HG03066 (cell line): ENCODE results near the gene AQP10.
"Not testable (repeated sequence)": the region's sequence is repeated elsewhere in the genome, so short reads cannot be mapped to it uniquely, and the experiment has no call there.

Experiments used
- ATAC-seq: cut with Tn5 transposase; IDR thresholded peaks from one replicate; pipeline ENCODE4 v1.9.1; 2021; ENCODE audit warnings: low read depth; ENCODE audit not compliant: unreplicated experiment

The AQP10 gene, protein sequence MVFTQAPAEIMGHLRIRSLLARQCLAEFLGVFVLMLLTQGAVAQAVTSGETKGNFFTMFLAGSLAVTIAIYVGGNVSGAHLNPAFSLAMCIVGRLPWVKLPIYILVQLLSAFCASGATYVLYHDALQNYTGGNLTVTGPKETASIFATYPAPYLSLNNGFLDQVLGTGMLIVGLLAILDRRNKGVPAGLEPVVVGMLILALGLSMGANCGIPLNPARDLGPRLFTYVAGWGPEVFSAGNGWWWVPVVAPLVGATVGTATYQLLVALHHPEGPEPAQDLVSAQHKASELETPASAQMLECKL

DNA sequence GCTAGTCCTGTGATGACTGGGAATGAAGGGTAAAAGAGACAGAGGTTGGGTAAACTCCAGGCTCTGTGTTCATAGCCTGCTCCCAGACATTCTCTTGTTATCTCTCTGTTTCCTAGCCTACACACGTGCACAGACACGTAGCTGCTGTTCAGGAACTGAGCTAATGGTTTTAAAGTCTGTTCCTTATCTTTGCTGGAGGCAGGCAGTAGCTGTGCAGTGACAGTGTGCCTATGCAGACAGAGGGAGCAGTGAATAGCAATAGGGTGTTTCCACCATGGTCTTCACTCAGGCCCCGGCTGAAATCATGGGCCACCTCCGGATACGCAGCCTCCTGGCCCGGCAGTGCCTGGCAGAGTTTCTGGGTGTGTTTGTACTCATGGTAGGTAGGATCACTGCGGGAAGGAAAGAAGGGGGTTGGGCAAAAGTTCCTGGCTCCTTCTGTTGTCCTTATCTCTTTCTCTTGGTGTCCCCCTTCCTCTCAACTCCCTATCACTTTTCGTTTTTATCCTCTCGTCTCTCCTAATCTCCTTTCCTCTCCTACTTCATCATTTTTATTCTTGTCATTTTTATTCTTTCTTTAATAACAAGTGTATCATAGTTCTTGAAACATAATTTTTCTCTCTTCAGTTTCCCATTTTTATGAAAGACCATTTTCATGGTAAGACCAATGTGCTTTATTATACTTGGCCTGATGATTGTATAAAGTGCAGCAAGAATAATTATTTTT lies at the start of gene AQP10:
TSS of gene AQP10 (plus strand) at position 212 of the 727 bp plus-strand sequence. CDS start at position 275, 63 bp downstream.
- ATAC-seq = no peak

DNA sequence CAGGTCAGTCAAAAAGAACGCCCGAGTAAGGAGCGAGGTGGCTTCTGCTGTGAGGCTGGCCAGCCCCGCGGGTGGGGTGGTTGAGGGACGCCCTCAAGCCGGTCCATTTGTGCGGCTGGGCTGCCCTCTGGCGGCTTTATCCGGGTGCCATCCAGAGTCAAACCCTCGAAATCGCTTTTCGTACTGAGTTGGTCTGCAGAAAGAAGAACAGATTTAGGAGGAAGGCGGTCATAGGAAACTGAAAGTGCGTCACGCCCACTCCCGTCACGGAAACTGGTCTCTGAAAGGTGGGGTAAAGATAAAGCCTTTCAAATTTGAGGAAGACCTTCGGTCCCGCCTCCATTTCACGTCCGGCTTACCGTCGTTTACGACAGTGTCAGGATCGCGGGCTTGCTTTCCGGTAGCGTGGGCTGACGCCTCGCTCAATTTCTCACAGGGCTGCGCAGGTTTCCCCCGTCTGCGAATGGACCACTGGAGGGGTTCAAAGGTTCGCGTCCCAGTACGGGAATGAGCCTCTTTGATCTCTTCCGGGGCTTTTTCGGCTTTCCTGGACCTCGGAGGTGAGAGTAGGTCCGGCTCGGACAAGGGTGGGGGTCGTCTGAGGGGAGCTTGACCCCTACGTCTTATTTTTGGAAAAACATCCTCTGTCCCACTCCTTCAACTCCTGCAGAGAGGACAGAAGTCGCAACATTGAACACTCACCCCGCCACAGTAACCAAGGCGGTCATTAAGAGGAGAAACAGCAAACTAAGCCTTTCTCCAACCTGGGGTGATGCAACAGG lies 48.5 kb upstream of the AQP10 start, which contains the start of gene HAX1:
TSS of gene HAX1 (plus strand) at position 413 of the 782 bp plus-strand sequence. CDS start at position 508, 95 bp downstream.
- peak; percentile 84 for ATAC-seq

DNA sequence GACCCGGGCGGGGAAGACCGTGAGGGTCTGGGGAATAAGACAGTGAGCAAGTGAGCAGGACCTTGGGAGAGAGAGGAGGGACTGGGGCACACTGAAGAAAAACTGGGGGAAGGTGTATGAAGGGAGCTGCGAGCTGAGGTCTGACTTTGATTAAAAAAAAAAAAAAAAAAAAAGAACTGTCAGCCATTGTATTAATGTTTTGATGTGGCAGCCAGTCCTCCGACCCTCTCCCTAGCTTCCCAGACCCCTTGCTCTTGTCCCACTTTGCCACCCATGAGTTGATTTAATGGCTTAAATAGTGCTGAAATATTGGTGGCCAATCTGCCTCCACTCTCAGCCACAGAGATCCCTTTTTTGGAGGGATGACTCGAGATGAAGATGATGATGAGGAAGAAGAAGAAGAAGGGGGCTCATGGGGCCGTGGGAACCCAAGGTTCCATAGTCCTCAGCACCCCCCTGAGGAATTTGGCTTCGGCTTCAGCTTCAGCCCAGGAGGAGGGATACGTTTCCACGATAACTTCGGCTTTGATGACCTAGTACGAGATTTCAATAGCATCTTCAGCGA lies 47.8 kb upstream of the AQP10 start:
- ATAC-seq = no peak

DNA sequence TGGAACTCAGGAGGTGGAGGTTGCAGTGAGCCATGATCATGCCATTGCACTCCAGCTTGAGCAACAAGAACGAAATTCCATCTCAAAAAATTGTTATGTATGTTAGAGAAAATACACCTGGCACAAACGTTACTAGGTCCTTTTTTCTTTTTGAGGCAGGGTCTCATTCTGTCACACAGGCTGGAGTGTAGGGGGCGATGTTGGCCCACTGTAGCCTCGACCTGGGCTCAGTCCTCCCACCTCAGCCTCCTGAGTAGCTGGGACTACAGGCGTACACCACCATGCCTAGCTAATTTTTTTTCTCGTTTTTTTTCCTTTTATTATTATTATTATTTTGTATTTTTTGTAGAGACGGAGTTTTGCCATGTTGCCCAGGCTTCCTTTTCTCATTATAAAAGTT lies 44.1 kb upstream of the AQP10 start:
- no peak for ATAC-seq

DNA sequence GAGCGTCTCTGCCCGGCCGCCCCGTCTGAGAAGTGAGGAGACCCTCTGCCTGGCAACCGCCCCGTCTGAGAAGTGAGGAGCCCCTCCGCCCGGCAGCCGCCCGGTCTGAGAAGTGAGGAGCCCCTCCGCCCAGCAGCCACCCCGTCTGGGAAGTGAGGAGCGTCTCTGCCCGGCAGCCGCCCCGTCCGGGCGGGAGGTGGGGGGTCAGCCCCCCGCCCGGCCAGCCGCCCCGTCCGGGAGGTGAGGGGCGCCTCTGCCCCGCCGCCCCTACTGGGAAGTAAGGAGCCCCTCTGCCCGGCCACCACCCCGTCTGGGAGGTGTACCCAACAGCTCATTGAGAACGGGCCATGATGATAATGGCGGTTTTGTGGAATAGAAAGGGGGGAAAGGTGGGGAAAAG lies 33.3 kb upstream of the AQP10 start:
- not testable (repeated sequence) for ATAC-seq

DNA sequence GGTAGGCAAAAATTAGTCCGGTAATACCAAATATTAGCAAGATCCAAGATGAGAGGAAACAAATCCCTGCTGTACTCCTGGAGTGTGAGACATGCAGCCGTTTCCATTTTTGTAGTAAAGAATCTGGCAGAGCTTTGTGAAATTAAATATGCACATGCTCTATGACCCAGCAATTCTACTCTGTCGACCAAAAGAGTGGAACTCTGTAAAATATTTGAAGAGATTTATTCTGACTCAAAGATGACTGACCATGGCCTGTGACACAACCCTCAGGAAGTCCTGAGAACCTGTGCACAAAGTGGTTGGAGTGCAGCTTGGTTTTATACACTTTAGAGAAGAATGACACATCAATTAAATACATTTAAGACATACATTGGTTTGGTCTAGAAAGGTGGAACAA lies 32.2 kb upstream of the AQP10 start:
- no peak for ATAC-seq

DNA sequence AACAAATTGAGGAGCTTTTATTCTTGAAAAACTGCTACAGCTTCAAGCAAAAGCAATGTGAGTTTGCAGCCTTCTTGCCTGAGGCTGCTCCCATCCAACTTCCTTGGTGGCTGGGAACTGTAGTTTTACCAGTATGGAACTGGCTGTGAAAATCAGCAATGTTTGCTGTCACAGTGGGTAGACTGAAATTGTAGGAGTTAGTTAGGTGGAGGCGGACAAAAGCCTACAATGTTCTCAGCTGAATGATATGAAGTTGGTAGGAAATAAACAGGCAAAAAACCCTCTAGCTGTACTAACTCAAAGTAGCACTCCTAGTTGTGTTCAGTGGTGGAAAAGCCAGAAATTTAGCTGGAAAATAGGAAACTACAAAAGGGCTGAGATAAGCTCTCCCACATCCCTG lies 30.0 kb upstream of the AQP10 start:
- ATAC-seq = no peak

DNA sequence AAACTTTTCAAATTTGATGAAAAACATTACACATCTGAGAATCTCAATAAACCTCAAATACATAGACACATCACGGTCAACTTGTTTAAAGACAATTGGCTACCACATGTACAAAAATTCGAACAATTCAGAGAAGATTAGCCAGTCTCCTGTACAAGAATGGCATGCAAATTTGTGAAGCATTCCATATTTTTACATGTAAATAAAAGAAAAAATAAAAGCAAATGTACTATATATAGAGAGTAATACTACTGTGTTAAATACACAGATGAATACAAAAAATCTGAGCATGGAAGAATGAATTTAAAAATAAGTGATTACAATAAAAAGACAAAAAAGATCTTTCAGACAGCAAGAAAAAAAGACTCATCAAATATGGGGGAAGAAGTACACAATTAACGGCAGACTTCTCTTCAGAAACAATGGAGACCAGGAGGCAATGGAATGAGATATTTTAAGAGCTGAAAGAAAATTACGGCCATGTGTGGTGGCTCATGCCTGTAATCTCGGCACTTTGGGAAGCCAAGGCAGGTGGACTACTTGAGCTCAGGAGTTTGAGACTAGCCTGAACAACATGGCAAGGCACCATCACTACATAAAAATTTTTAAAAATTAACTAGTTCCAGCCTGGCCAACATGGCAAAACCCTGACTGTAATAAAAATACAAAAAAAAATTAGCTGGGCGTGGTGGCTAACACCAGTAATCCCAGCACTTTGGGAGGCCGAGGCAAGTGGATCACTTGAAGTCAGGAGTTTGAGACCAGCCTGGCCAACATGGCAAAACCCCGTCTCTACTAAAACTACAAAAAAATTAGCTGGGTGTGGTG lies 25.3 kb upstream of the AQP10 start:
- no peak for ATAC-seq

DNA sequence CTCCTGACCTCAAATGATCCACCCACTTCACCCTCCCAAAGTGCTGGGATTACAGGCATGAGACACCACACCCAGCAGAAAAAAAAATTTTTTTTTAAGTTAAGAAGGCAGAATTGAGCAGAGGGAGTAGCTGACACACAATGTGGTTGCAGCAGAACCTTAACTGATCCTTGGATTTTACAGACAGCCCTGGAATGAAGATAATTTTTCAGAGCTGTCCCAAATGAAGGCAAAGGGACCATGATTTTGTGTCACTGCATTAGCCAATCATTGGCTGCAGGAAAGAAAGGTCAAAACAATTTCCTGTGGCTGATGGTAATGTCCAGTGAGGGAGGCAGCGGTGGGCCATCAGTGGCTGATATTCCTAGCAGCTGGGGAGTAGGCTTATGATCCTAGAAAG lies 19.3 kb upstream of the AQP10 start:
- no peak for ATAC-seq

DNA sequence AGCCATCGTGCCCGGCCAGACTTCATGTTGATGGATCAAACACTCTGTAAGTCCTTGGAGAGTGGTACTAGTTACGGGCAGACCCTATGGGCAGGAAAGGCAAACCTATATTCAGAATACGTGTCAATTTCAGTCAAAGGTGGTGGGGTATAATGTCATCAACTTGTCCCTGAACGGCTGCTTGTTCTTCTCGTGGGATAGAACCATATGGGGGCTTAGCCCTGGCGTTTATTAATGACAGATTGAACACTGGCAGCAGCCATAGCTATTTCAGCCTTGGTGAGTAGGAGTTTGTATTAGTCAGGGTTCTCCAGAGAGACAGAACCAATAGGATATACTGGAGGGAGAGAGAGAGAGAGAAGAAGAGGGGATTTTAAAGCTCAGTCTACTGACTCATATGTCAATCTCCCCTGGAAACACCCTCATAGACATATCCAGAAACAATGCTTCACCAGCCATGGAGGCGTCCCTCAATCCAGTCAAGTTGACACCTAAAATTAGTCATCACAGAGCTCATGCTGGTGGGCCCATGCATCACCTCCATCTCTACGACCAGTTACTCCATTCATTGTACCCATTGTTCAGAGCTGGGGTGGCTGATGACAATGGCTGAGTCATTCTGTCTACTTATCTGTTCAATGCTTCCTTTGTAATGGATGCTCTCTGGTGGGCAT lies 16.1 kb upstream of the AQP10 start:
- no peak for ATAC-seq

DNA sequence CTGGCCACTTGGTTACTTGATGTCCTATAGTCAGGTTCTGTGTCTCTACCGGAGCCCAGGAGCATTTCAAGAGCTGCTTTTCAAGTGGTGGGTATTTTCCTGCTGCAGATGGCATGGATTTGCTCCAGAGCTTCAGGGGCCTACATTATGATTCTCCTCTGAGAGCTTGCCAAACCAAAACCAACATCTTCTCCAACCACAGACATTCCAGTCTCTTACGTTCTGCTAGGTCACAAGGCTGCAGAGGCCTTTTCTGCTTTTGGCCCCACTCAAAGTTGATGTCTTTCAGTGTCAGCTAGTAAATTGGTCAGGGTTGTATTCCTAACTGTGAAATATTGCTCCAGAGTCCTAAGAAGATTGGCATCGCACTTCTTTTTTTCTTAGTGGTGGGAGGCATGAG lies 14.7 kb upstream of the AQP10 start:
- no peak for ATAC-seq

DNA sequence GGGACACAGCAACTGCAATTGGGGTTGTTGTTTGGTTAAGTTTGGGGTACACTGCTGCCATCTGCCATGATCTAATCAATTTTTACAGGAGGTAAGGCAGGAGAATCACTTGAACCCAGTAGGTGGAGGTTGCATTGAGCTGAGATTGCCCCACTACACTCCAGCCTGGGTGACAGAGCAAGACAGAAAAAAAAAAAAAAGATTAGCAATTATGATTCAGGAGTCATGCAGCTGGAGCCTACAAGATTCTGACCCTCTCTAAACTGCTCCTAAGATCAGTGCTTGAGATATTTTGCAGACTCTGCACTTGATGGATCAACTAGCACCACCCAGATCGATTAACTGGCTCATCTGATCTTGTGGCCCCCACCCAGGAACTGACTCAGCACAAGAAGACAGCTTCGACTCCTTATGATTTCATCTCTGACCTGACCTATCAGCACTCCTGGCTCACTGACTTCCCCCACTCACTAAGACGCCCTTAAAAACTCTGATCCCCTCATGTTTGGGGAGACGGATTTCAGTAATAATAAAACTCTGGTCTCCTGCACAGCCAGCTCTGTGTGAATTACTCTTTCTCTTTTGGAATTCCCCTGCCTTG lies 13.1 kb upstream of the AQP10 start:
- not testable (repeated sequence) for ATAC-seq

DNA sequence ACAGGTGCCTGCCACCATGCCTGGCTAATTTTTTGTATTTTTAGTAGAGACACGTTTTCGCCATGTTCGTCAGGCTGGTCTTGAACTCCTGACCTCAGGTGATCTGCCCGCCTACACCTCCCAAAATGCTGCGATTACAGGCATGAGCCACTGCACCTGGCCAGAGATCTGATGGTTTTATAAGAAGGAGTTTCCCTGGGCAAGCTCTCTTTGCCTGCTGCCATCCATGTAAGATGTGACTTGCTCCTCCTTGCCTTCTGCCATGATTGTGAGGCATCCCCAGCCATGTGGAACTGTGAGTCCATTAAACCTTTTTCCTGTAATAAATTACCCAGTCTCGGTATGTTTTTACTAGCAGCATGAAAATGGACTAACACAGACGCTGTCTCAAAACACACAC lies 11.8 kb upstream of the AQP10 start:
- ATAC-seq = not testable (repeated sequence)

DNA sequence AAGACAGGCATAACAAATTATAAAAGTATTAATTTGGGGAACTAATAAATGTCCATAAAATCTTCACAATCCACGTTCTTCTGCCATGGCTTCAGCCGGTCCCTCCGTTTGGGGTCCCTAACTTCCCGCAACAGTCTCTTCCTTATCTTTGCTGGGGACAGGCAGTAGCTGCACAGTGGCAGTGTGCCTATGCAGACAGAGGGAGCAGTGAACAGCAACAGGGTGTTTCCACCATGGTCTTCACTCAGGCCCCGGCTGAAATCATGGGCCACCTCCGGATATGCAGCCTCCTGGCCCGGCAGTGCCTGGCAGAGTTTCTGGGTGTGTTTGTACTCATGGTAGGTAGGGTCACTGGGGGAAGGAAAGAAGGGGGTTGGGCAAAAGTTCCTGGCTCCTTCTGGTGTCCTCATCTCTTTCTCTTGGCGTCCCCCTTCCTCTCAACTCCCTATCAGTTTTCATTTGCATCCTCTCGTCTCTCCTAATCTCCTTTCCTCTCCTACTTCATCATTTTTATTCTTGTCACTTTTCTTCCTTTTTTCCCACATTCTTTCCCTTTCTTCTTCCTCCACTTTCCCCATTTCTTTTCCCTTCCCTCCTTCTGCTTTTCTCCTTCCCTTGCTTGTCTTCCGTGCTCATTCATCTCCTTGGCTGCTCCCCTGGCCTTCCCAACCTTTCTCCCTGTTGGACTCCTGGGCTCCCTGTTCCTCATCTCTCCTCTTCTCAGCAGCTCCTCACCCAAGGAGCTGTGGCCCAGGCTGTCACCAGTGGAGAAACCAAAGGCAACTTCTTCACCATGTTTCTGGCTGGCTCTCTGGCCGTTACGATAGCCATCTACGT lies 8.4 kb upstream of the AQP10 start:
- not testable (repeated sequence) for ATAC-seq

DNA sequence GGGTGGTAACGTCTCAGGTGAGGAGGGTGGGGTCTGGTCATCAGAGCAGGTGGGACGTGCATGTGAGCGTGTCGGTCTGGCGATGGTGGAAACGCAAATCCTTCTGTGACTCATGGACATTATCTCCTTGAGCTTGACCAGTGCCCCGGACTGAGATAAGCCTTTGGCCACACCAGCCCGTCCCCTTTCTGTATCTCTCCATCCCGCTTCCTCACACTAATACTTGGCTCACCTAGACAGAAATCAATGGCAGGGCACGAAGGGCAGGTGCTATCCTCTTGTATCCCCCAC lies 7.9 kb upstream of the AQP10 start:
- ATAC-seq = no peak

DNA sequence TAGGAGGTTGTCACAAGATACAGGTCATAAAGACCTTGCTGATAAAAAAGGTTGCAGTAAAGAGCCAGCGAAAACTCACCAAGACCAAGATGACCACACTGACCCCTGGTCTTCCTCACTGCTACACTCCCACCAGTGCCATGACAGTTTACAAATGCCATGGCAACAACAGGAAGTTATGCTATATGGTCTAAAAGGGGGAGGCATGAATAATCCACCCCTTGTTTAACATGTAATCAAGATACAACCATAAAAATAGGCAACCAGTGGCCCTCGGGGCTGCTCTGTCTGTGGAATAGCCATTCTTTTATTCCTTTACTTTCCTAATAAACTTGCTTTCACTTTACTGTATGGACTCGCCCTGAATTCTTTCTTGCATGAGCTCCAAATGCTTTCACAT lies 6.7 kb upstream of the AQP10 start:
- not testable (repeated sequence) for ATAC-seq

DNA sequence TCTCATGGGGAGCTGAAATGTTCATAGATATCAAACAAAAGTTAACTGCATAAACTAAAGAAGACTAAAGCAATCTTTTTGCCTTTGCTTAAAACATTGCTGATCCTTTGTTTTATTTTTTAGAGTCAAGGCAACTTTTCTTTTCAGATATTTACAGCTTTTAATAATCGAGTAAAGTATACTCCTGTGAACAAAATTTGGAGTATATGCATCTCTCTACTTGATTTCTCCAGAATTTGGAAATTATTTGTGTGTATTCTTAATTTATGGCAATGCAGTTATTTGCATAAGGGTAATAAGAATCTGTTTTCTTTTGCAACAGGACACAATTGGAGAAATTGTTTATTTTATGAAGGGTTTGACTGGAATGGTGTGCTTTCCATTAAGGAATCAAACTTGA lies 4.2 kb upstream of the AQP10 start:
- ATAC-seq = no peak

DNA sequence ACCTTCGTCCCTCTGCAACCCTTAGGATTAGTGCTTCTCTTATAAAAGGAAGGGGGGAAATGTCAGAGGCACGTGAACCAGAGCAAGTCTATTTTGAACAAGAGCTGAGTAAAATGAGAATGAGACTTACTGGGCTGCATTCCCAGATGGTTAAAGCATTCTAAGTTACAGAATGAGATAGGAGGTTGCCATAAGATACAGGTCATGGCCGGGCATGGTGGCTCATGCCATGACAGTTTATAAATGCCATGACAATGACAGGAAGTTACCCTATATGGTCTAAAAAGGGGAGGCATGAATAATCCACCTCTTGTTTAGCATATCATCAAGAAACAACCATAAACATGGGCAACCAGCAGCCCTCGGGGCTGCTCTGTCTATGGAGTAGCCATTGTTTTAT lies 2.5 kb upstream of the AQP10 start:
- no peak for ATAC-seq

DNA sequence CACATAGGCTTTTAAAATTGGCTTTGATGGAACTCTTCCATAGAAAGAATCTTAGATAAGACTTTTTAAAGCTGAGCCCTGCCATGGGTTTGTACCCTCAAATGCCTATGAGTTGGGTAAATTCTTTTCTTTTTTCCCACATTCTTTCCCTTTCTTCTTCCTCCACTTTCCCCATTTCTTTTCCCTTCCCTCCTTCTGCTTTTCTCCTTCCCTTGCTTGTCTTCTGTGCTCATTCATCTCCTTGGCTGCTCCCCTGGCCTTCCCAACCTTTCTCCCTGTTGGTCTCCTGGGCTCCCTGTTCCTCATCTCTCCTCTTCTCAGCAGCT lies 679 bp downstream of the AQP10 start:
- not testable (repeated sequence) for ATAC-seq
